Endothelial cell of umbilical vein (primary cell): ENCODE measurements around the gene CCND2. TPM values are rescaled to one million over a fixed set of nuclear protein-coding genes. Genes with fewer than 3 reads are reported as not detected.

Experiments used
- BruUV-seq: library from RNA; stranded (reverse); fragments of 400-500 nt; replicated peaks from 2 replicates; lab custom pipeline; 2021; lab: Mats Ljungman, UMichigan
- CTCF ChIA-PET: fragments of 300-600, 350-600 bp; sonication (Branson Sonifier 250); formaldehyde crosslinking; loops from one replicate; lab custom pipeline; 2021; ENCODE audit warnings: antibody characterized with exemption, inconsistent platforms; lab: Charles Lee
- POLR2A ChIA-PET: fragments of 300-600, 350-600 bp; sonication (Branson Sonifier 250); formaldehyde crosslinking; loops from one replicate; lab custom pipeline; 2021; ENCODE audit warnings: antibody characterized with exemption, inconsistent platforms; lab: Charles Lee
- DNase-seq: peaks from one replicate; pipeline ENCODE4 v3.0.0-alpha.2; 2011; ENCODE audit warnings: low read depth, low spot score
- FAIRE-seq: peaks from 2 replicates; lab custom pipeline; 2011; peaks lifted over from hg19 to GRCh38; lab: Jason Lieb, UNC
- H2AFZ ChIP-seq: 2 replicates; pipeline ENCODE4 v1.6.0; 2012; ENCODE audit warnings: low read depth, low read length, control low read depth, inconsistent platforms
- H3K27ac ChIP-seq: 2 replicates; pipeline ENCODE4 v1.5.1; 2011; ENCODE audit warnings: low read depth, mild to moderate bottlenecking, control low read depth, low read length, moderate library complexity; ENCODE audit not compliant: insufficient read depth
- H3K27me3 ChIP-seq, 2 experiments: 2 replicates each; pipeline versions ENCODE4 v1.6.0 to v1.6.1; 2011; ENCODE audit warnings: low read length in 2 of 2, mixed read lengths in 1 of 2; ENCODE audit not compliant: control insufficient read depth in 2 of 2, insufficient read depth in 2 of 2
- H3K36me3 ChIP-seq, 2 experiments: 2 replicates in 1 of 2; 3 replicates in 1 of 2; pipeline ENCODE4 v1.5.1; 2011; ENCODE audit warnings: low read length in 2 of 2, mild to moderate bottlenecking in 1 of 2, moderate library complexity in 1 of 2; ENCODE audit not compliant: control insufficient read depth in 2 of 2, insufficient read depth in 2 of 2; ENCODE audit errors: extremely low read depth in 1 of 2
- H3K4me1 ChIP-seq: 3 replicates; pipeline ENCODE4 v1.5.1; 2011; ENCODE audit warnings: mild to moderate bottlenecking, low read length; ENCODE audit not compliant: control insufficient read depth, insufficient read depth; ENCODE audit errors: extremely low read depth
- H3K4me2 ChIP-seq: 2 replicates; pipeline ENCODE4 v1.6.1; 2011; ENCODE audit warnings: low read length, control low read depth, mixed read lengths; ENCODE audit not compliant: insufficient read depth
- H3K4me3 ChIP-seq, 3 experiments: fragments of 200-600 bp in 1 of 3; sonication (generic), shearing (Covaris generic) in 1 of 3; replicated peaks in 1 of 3; 2 replicates each; pipeline ENCODE4 v1.5.1; 2011 to 2016; ENCODE audit warnings: control low read depth in 3 of 3, low read length in 3 of 3, mild to moderate bottlenecking in 2 of 3, inconsistent platforms in 1 of 3, low read depth in 1 of 3, moderate library complexity in 1 of 3; ENCODE audit not compliant: insufficient read depth in 1 of 3
- H3K79me2 ChIP-seq: 2 replicates; pipeline ENCODE4 v1.6.0; 2012; ENCODE audit warnings: low read length, inconsistent platforms; ENCODE audit not compliant: control insufficient read depth, insufficient read depth
- H3K9ac ChIP-seq: replicated peaks from 2 replicates; pipeline ENCODE3; 2011; ENCODE audit warnings: low read length, control low read depth; ENCODE audit not compliant: insufficient read depth; ENCODE audit errors: extremely low read depth
- H3K9me1 ChIP-seq: replicated peaks from 3 replicates; pipeline ENCODE4 v1.6.0; 2011; ENCODE audit warnings: mild to moderate bottlenecking, low read length; ENCODE audit not compliant: control insufficient read depth, insufficient read depth; ENCODE audit errors: extremely low read depth
- H3K9me3 ChIP-seq: replicated peaks from 2 replicates; pipeline ENCODE4 v1.5.1; 2012; ENCODE audit warnings: low read length, inconsistent platforms; ENCODE audit not compliant: control insufficient read depth, insufficient read depth
- H4K20me1 ChIP-seq: replicated peaks from 2 replicates; pipeline ENCODE3; 2011; ENCODE audit warnings: mild to moderate bottlenecking, low read length; ENCODE audit not compliant: control insufficient read depth, insufficient read depth; ENCODE audit errors: extremely low read depth
- MYC ChIP-seq: IDR thresholded peaks from one replicate; pipeline ENCODE4 v1.6.1; 2011; ENCODE audit warnings: mild to moderate bottlenecking, low read depth, low read length
- dilution Hi-C: fragments of 300-500 bp; cut with MboI; formaldehyde crosslinking; loops from one replicate; pipeline ENCODE4 v1.15.0; 2019; ENCODE audit warnings: low sequenced_read_pairs; ENCODE audit not compliant: extremely low pct_ligation_motif_present
- intact Hi-C: fragments of 100-400 bp; cut with micrococcal nuclease; formaldehyde crosslinking; loops from one replicate; pipeline ENCODE4 v1.10.0; 2022
- polyA plus RNA-seq, 4 experiments: library from polyadenylated mRNA; depleted of rRNA in 3 of 4; stranded (reverse) in 3 of 4; unstranded in 1 of 4; fragments of >200 nt; gene quantifications; 2 replicates each; pipeline versions ENCODE4 v1.2.1 to v1.2.3, GENCODE V29; 2011 to 2012; ENCODE audit warnings: missing spikeins in 1 of 4
- total RNA-seq: library from RNA; stranded (reverse); gene quantifications from 2 replicates; pipeline ENCODE4 v1.2.3, GENCODE V29; 2021
- TF ChIP-seq, protein P1 (sequence below), 2 donors: IDR thresholded peaks; 1 replicate in 1 of 2; 2 replicates in 1 of 2; pipeline ENCODE4 v1.5.1; 2011; ENCODE audit warnings: low read length in 2 of 2, mild to moderate bottlenecking in 2 of 2, moderate library complexity in 2 of 2, control low read depth in 1 of 2, inconsistent platforms in 1 of 2, low read depth in 1 of 2; ENCODE audit not compliant: insufficient read depth in 1 of 2; ENCODE audit errors: extremely low read depth in 1 of 2

Gene CCND2
- total and polyA plus RNA-seq, 2 donors (not counting 3 experiments of a cell fraction or from before 2014, with no cell fraction given): 0.68 to 3.4 TPM

DNA sequence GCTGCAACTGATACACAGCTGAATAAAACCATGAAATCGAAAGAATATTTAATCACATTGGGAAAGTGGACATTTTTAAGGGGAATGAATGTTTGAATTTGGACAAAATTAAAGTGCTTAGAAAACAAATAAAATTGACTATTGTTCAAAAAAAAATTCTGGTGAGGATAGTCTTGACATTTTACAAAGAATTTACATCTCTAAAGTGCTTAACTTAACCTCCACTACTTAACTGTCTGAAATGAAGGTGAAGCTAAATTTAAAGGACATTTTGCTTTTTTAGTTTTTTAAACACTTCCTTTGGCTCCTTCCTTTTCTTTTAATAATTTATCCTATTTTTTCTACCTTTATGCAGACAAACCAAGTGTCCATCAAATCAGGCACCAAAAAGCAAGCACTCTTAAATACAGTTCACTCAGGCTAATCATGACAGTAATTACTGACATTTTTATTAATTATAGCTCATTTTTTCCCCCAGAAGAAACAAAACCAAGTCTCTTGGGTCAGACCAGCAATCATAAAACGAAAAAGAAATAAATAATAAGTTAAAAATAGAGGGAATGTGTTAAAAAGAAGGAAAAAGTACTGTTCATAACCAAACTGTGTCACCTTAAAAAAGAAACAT lies 5.7 kb upstream of the CCND2 start:
- no TSS peak for BruUV-seq
- H3K27me3 ChIP-seq: peaks cover 36 to 65% of the 10 kb centered on the region in 2 experiments
- POLR2A ChIA-PET: interaction anchor here (0.6 kb wide), 1 partner anchor 273 kb away, joined by 5 read pairs; no protein-coding TSS in a partner anchor

More for the DNA sequence above, 5.7 kb upstream of the CCND2 start:
- no peaks in the 10 kb centered on the region for H3K9me3 ChIP-seq
- CTCF ChIA-PET: interaction anchor here (0.9 to 3.1 kb wide), 4 partner anchors 9 to 382 kb away, joined by 4 to 33 read pairs (median 6); no protein-coding TSS in a partner anchor
- H4K20me1 ChIP-seq: no peaks in the 10 kb centered on the region
- no peak overlapping the region for H3K4me3 ChIP-seq
- peaks cover 38% of the 10 kb centered on the region for H3K4me1 ChIP-seq
- H3K9me1 ChIP-seq: no peaks in the 10 kb centered on the region
- dilution Hi-C loops: no loop called here
- no peak overlapping the region for H3K27ac ChIP-seq
- H3K36me3 ChIP-seq: no peaks in the 10 kb centered on the region
- DNase-seq (peak; percentile 33), FAIRE-seq (no peak)
- no peak overlapping the region for H2AFZ ChIP-seq
- TF ChIP-seq, protein P1, sequence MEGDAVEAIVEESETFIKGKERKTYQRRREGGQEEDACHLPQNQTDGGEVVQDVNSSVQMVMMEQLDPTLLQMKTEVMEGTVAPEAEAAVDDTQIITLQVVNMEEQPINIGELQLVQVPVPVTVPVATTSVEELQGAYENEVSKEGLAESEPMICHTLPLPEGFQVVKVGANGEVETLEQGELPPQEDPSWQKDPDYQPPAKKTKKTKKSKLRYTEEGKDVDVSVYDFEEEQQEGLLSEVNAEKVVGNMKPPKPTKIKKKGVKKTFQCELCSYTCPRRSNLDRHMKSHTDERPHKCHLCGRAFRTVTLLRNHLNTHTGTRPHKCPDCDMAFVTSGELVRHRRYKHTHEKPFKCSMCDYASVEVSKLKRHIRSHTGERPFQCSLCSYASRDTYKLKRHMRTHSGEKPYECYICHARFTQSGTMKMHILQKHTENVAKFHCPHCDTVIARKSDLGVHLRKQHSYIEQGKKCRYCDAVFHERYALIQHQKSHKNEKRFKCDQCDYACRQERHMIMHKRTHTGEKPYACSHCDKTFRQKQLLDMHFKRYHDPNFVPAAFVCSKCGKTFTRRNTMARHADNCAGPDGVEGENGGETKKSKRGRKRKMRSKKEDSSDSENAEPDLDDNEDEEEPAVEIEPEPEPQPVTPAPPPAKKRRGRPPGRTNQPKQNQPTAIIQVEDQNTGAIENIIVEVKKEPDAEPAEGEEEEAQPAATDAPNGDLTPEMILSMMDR (IDR thresholded peaks at IDR 0.05; ENCODE audit: extremely low read depth in 1 of 2, insufficient read depth in 1 of 2, low read depth in 1 of 2, low read length in 2 of 2): no peak
- TF ChIP-seq MYC: no peak
- H3K9ac ChIP-seq: no peak overlapping the region
- intact Hi-C loops: loop anchor here (2.0 kb wide), 1 partner anchor 103 kb away; no protein-coding TSS in a partner anchor
- no peak overlapping the region for H3K4me2 ChIP-seq
- H3K79me2 ChIP-seq: no peaks in the 10 kb centered on the region
